Parathyroid adenoma (tissue), 2 donors: ENCODE results near the gene UBAP1L.

Experiments
- H2AFZ ChIP-seq: fragments of 300-600 bp; sonication (generic); one replicate; pipeline ENCODE4 v1.7.0; 2017; ENCODE audit warnings: antibody characterized with exemption, mild to moderate bottlenecking
- H3K27ac ChIP-seq: fragments of 300-600 bp; sonication (generic); one replicate; pipeline ENCODE4 v1.7.0; 2017
- H3K27me3 ChIP-seq: fragments of 300-600 bp; sonication (generic); one replicate; pipeline ENCODE4 v1.7.0; 2017; ENCODE audit warnings: low read length; ENCODE audit not compliant: control insufficient read depth, insufficient read depth
- H3K36me3 ChIP-seq: fragments of 300-600 bp; sonication (generic); one replicate; pipeline ENCODE4 v1.7.0; 2017; ENCODE audit warnings: low read length; ENCODE audit not compliant: control insufficient read depth, insufficient read depth
- H3K4me1 ChIP-seq: fragments of 300-600 bp; sonication (generic); one replicate; pipeline ENCODE4 v1.7.0; 2017; ENCODE audit warnings: control low read depth
- H3K4me2 ChIP-seq: fragments of 300-600 bp; sonication (generic); one replicate; pipeline ENCODE4 v1.7.0; 2017; ENCODE audit warnings: low read length
- H3K4me3 ChIP-seq: fragments of 300-600 bp; sonication (generic); one replicate; pipeline ENCODE4 v1.7.0; 2017; ENCODE audit warnings: low read depth, low read length
- H3K79me2 ChIP-seq: fragments of 300-600 bp; sonication (generic); one replicate; pipeline ENCODE4 v1.7.0; 2017; ENCODE audit warnings: control low read depth
- H3K9ac ChIP-seq: fragments of 300-600 bp; sonication (generic); one replicate; pipeline ENCODE4 v1.7.0; 2017; ENCODE audit warnings: mild to moderate bottlenecking
- H3K9me3 ChIP-seq: fragments of 300-600 bp; sonication (generic); one replicate; pipeline ENCODE4 v1.7.0; 2017; ENCODE audit warnings: low read length; ENCODE audit not compliant: control insufficient read depth
- CTCF ChIP-seq: fragments of 300-600 bp; sonication (generic); IDR thresholded peaks from one replicate; pipeline ENCODE4 v1.7.0; 2017; ENCODE audit warnings: antibody characterized with exemption, mild to moderate bottlenecking
- donor health status: primary hyperparathyroidism.

Gene UBAP1L

GRCh38 chr15:65097651-65098263, 17.2 kb downstream of the UBAP1L start:
- no peaks in the 10 kb centered on the region for H3K36me3 ChIP-seq
- no peak for TF ChIP-seq CTCF

GRCh38 chr15:65096481-65097385, 18.3 kb downstream of the UBAP1L start:
- TF ChIP-seq CTCF = no peak
- Histone ChIP-seq H3K4me1 (no peaks in the 10 kb centered on the region), H2AFZ (no peak overlapping the region), H3K4me3 (no peak overlapping the region), H3K27ac (no peak overlapping the region), H3K27me3 (no peaks in the 10 kb centered on the region), H3K79me2 (no peaks in the 10 kb centered on the region), H3K4me2 (no peak overlapping the region), H3K36me3 (no peaks in the 10 kb centered on the region), H3K9ac (no peak overlapping the region), H3K9me3 (no peaks in the 10 kb centered on the region)

More at GRCh38 chr15:65097651-65098263, 17.2 kb downstream of the UBAP1L start:
- H2AFZ ChIP-seq = no peak overlapping the region
- no peaks in the 10 kb centered on the region for H3K79me2 ChIP-seq
- no peaks in the 10 kb centered on the region for H3K4me1 ChIP-seq
- H3K4me3 ChIP-seq = no peak overlapping the region
- H3K9me3 ChIP-seq = no peaks in the 10 kb centered on the region
- H3K27ac ChIP-seq = no peak overlapping the region
- H3K27me3 ChIP-seq = no peaks in the 10 kb centered on the region
- H3K4me2 ChIP-seq = no peak overlapping the region
- no peak overlapping the region for H3K9ac ChIP-seq

GRCh38 chr15:65095747-65096104, 19.3 kb downstream of the UBAP1L start:
- Histone ChIP-seq H2AFZ (no peak overlapping the region), H3K9ac (no peak overlapping the region), H3K4me3 (no peak overlapping the region), H3K36me3 (no peaks in the 10 kb centered on the region), H3K27ac (no peak overlapping the region), H3K27me3 (no peaks in the 10 kb centered on the region), H3K4me1 (no peaks in the 10 kb centered on the region), H3K9me3 (no peaks in the 10 kb centered on the region), H3K4me2 (no peak overlapping the region), H3K79me2 (no peaks in the 10 kb centered on the region)
- no peak for TF ChIP-seq CTCF

- Histone ChIP-seq H2AFZ (no peak overlapping the region), H3K9ac (no peak overlapping the region), H3K27ac (no peak overlapping the region), H3K79me2 (no peaks in the 10 kb centered on the region), H3K36me3 (no peaks in the 10 kb centered on the region), H3K4me1 (no peaks in the 10 kb centered on the region), H3K4me2 (no peak overlapping the region), H3K27me3 (no peaks in the 10 kb centered on the region), H3K4me3 (no peak overlapping the region), H3K9me3 (no peaks in the 10 kb centered on the region)
- no peak for TF ChIP-seq CTCF
Measured at GRCh38 chr15:65095011-65095746, 19.8 kb downstream of the UBAP1L start.
